HG03066 (cell line): ENCODE measurements around the gene PLEKHN1.
"Not testable (repeated sequence)": the region's sequence is repeated elsewhere in the genome, so short reads cannot be mapped to it uniquely, and the experiment has no call there.

Source experiments
- ATAC-seq: cut with Tn5 transposase; IDR thresholded peaks from one replicate; pipeline ENCODE4 v1.9.1; 2021; ENCODE audit warnings: low read depth; ENCODE audit not compliant: unreplicated experiment

Gene PLEKHN1

GRCh38 chr1:971751-972506, 5.6 kb downstream of the PLEKHN1 start:
- no peak for ATAC-seq

GRCh38 chr1:972726-973458, 6.6 kb downstream of the PLEKHN1 start:
- no peak for ATAC-seq

- ATAC-seq = no peak
Observed at GRCh38 chr1:973459-974292, 7.4 kb downstream of the PLEKHN1 start.

GRCh38 chr1:974293-974640, 8.0 kb downstream of the PLEKHN1 start:
- no peak for ATAC-seq

- ATAC-seq = no peak
Observed at GRCh38 chr1:974687-975328, 8.5 kb downstream of the PLEKHN1 start.

GRCh38 chr1:975365-975764, 9.1 kb downstream of the PLEKHN1 start:
- no peak for ATAC-seq

GRCh38 chr1:975896-976683, 9.8 kb downstream of the PLEKHN1 start:
- ATAC-seq = no peak

- not testable (repeated sequence) for ATAC-seq
Observed at GRCh38 chr1:976791-977190, 10.5 kb downstream of the PLEKHN1 start.

GRCh38 chr1:978069-978834, 12.0 kb downstream of the PLEKHN1 start:
- ATAC-seq = no peak

GRCh38 chr1:978835-979743, 12.8 kb downstream of the PLEKHN1 start:
- no peak for ATAC-seq

- no peak for ATAC-seq
Observed at GRCh38 chr1:979744-980072, 13.4 kb downstream of the PLEKHN1 start.

- no peak for ATAC-seq
Observed at GRCh38 chr1:980137-980571, 13.9 kb downstream of the PLEKHN1 start.

- ATAC-seq = no peak
Observed at GRCh38 chr1:980602-981395, 14.5 kb downstream of the PLEKHN1 start.

- no peak for ATAC-seq
Observed at GRCh38 chr1:981491-981954, 15.2 kb downstream of the PLEKHN1 start.

- ATAC-seq = no peak
Observed at GRCh38 chr1:981955-982558, 15.8 kb downstream of the PLEKHN1 start, which contains the start of gene PERM1. TSS of gene PERM1 (minus strand) at chr1:982093. CDS start at chr1:981029, 1,064 bp downstream.

- ATAC-seq = no peak
Observed at GRCh38 chr1:982765-983436, 16.6 kb downstream of the PLEKHN1 start.
